T47D (cell line): ENCODE results near the gene ITK.
"Not testable (repeated sequence)": the region's sequence is repeated elsewhere in the genome, so short reads cannot be mapped to it uniquely, and the experiment has no call there.

Source experiments
- DNase-seq, 2 experiments: peaks; one replicate each; pipeline versions ENCODE4 v3.0.0 to v3.0.0-alpha.2; 2011 to 2012; ENCODE audit warnings: low read depth in 1 of 2, low spot score in 1 of 2
- JUND ChIP-seq: IDR thresholded peaks from 2 replicates; pipeline ENCODE4 v1.6.1; 2012; ENCODE audit warnings: low read depth
- in situ Hi-C: cut with HindIII; loops from 2 replicates; pipeline ENCODE4 v1.10.0; 2016; ENCODE audit warnings: low sequenced_read_pairs, low pct_unique_long_range_greater_than_20kb

Gene ITK

DNA sequence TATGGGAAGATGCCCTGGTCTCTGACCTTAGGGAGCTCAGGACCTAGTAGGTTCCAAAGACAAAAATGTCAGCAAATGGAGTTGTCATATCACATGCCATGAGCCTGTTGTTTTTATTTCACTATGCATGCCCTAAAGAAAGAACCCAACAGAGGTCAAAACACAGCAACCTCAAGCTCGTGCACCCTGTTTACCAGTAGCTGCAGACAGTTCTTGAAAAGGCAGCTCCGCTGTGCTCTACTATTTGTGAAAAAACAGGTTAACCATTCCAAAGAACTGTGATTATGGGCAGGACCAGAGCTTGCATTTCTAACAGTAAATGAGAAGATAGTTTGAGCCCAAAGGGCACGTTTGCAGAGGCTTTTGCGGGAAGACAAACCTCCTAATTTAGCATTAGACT is 22.8 kb downstream of the ITK start:
- no peak for DNase-seq
- in situ Hi-C loops: no loop called here
- TF ChIP-seq JUND: no peak

DNA sequence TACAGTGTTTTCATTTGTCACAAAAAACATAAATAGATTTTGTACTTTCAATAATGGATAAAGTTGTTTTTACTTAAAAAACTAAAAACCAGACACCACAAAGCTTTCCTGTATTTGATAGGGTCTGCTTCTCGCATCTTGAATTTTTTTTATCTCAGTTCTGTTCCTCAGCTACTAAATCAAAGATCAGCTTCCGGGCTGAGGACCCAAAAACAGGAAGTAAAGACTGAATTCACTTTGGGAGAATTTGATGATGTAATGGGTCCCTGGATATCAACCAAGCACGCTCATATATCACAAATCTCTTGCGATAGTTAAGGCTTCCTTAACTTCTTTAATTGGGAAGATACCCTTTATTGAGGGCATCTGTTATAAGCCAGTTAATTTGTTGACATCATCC is 24.1 kb downstream of the ITK start:
- in situ Hi-C loops: no loop called here

DNA sequence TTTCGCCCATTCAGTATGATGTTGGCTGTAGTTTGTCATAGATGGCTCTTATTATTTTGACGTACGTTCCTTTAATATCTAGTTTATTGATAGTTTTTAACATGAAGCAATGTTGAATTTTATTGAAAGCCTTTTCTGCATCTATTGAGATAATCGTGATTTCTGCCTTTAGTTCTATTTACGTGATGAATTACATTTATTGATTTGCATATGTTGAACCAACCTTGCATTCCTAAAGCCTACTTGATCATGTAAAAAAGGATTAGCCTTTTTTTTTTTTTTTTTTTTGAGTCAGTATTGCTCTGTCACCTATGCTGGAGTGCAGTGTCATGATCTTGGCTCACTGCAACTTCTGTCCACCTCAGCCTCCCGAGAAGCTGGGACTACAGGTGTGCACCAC is 25.1 kb downstream of the ITK start:
- in situ Hi-C loops: no loop called here
- DNase-seq: no peak
- no peak for TF ChIP-seq JUND

More for the DNA sequence above, 24.1 kb downstream of the ITK start:
- no peak for TF ChIP-seq JUND
- no peak for DNase-seq

DNA sequence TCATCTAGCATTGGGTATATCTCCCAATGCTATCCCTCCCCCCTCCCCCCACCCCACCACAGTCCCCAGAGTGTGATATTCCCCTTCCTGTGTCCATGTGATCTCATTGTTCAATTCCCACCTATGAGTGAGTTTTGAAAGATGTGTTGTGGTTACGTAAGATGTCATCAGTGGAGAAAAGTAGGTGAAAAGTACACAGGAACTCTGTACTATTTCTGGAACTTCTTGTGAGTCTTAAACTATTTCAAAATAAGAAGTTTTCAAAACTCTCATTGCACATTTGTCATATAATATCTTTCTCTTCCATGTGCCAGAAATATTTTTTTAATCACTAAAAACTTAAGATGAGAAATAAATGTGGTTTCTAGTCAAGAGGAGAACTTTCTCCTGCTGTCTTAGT is 30.0 kb downstream of the ITK start:
- DNase-seq, in situ Hi-C loops: not testable (repeated sequence)

DNA sequence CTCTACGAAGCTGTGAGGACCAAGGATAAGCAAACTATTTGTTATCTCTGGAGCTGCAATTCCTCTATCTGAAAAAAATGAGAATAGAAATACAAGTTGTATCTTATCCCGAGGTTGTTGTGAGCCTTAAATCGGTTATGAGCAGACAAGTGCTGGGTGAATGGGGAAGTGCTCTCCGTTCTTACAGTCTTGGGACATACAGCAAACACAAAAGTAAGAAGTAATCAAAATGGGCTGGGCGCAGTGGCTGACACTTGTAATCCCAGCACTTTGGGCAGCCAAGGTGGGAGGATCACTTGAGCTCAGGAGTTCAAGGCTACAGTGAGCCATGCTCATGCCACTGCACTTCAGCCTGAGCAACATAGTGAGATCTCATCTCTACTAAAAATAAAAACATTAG is 31.7 kb downstream of the ITK start:
- in situ Hi-C loops: no loop called here
- TF ChIP-seq JUND: no peak
- DNase-seq: no peak

DNA sequence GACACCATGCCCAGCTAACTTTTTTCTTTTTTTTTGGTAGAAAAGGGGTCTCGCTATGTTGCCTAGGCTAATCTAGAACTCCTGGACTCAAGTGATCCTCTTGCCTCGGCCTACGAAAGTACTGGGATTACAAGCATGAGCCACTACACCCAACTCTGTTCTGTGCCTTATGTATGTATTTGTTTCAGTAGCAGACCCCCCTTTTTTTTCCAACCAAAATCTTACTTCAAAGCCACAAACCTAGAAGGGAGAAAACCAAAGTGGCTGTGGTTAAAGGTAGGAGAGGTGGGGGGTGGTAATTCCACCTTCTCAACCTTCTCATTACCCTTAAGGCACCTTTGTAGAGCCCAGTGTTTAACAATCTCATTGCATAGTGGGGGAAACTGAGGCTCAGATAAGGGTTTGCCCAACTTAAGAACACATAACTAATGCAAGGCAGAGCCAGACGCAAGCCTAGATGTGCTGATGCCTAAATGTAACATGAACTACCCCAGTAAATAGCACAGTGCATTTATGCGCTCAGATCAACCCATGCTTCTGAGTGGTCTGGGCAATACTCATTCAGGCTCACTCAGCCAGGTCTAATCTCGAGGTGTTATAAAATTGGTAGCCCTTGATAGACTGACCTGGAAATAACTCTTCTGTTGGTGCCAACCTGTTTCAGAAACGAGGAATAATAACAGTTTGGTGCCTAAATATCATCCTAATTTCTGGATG is 33.0 kb downstream of the ITK start:
- DNase-seq: no peak
- in situ Hi-C loops: no loop called here

DNA sequence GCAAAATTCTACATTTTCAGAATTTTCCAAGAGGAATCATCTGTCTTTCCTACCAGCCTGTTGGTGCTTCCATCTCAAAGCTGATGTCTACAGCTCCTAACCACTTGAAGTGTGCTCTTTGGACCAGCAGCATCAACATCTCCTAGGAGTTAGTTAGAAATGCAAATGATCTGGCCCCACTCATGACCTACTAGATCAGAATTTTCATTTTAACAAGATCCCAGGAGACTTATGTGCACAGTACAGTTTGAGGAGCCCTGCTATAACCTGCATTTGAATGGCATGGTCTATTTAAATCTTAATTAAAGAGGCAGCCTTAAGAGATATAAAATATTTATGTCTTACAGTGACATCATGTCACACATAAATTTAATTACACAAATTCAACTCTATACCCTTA is 33.8 kb downstream of the ITK start:
- DNase-seq: no peak
- TF ChIP-seq JUND: no peak
- in situ Hi-C loops: no loop called here

More for the DNA sequence above, 33.0 kb downstream of the ITK start:
- no peak for TF ChIP-seq JUND

DNA sequence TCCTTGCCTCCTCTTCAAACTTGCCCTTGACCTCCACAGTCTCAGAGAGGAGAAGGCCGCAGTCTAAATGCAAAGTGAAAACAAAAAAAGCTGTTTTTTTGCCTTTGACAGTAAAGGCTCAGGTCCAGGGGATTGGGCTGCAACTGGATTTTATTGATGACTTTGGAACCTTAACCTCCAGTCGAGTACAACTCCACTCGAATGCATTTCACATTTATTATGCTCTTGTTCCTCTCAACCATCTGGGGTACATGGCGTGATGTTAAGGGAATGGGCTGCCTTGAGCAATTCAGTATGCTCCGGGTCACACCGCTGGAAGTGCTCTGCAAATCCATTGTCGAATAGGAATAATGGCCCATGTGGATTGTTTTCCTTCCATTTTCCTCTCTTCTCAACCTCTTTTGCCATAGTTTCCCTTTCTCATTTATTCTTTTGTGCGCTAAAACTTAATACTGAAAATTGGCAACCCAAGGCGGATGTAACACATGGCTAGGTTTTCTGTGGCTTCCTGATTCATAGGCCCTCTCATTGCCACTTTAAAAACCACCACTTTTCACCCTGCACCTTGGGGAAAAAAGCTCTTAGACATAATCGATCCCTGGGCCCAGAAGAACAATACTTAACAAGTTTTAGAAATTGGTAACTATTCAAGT is 34.3 kb downstream of the ITK start:
- in situ Hi-C loops: no loop called here
- TF ChIP-seq JUND: no peak
- DNase-seq: no peak

DNA sequence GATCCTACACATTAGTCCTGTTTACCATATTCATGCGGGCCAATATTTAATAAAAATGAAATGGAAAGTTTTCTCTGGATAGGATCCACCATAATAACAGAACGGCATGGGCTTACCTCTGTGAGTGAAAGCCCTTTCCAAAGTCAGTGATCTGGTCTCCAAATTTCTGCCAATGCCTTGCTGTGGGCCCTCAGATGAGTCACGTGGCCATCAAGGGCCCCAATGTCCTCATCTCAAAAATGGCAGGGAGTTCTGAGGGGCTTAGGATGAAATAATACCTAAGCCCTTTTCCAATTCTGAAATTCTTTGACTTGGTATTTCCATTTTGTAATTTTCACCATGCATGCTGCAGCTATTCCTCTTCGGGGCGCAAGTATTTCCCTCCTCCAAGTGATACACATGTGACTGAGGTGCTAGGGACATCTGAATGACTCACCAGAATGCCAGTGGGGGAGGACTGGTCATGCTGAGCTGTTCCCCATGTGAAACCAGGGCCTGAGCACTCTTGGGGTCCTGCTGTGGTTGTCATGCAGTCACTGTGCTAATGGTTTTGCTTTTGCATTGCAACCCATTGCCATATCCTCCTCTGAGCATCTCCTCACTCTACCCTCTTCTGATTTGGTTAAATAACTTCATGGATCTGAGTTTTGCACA is 35.0 kb downstream of the ITK start:
- no peak for DNase-seq
- no peak for TF ChIP-seq JUND
- in situ Hi-C loops: no loop called here

DNA sequence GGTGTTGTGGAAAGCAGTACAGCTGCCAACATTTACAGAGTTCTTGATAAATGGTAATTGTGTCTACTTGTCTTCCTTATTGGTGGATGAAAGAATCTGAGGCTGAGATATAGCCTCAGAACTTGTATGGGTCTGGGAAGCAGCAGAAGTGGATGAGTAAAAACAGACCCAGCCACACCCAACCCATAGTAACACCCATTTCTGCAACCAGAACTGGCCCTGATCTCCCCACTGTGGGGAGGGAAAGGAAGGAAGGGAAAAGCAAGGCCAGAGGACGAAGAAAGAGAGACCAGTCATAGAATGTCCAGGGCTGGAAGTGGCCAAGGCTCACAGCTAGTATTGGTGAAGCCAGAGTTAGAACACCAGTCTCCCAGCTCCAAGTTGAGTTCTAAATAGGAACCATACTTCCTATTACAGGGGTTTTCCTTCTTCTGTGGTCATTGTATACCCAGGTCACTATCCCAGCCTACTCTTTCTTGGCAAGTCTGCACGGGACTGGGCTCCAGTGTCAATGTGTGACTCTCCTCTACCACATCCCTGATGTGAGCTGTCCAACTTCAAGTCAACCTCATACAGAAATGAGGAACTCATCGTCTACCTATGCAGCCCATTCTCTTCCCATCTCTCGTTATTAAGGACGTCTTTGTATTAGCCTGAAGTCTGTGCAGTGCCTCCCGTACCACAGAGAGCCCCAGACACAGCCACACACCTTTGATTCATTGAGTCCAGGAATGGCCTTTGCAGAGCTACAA is 35.9 kb downstream of the ITK start:
- no peak for TF ChIP-seq JUND
- in situ Hi-C loops: no loop called here
- no peak for DNase-seq

DNA sequence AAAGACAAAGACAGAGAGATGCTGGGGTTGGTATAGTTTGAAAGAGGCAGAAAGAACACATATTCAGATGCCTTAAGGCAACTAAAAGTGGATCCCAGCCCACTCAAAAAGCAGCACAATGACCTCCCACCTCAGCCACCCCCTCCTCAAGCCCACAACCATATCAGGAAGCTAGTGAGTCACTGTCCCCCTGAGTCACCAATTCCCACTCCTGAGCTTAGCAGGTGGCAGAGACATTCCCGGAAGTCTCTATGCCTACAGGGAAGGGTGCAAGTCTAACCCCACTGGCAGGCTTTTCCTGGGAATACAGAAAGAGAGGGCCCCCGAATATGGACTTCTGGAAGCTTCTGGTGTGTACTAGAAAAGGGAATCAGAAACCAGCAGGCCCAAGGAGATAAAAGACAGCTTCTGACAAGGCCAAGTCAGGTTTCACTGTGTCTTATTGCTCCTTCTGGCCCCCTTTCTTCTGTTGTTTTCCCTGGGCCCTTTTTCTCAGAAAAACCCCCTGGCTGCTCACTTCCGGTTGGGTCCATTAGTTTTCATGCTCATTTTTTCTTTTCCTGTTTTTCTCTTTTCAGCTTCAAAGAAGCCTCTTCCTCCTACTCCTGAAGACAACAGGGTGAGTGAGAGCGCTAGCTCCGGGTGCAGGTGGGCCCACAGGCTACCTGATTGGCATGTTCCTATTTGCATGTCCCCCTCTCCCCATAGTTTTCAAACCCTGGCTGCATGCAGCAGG is 36.8 kb downstream of the ITK start:
- in situ Hi-C loops: no loop called here
- DNase-seq: no peak
- TF ChIP-seq JUND: no peak
